ENCODE data around the gene GNB1L.

GNB1L gene

GRCh38 chr22:19744350-19745006, 110.2 kb downstream of the GNB1L start:
- DNase-seq, result no peak

- no peak for DNase-seq
These were observed 111.0 kb downstream of the GNB1L start for GRCh38 chr22:19743651-19744050.

- DNase-seq, result no peak
These were observed 111.6 kb downstream of the GNB1L start for GRCh38 chr22:19743081-19743480.

GRCh38 chr22:19742160-19743066, 112.3 kb downstream of the GNB1L start:
- DNase-seq, result no peak

- no peak for DNase-seq
These were observed 113.6 kb downstream of the GNB1L start for GRCh38 chr22:19741053-19741452.

GRCh38 chr22:19740586-19740985, 114.1 kb downstream of the GNB1L start:
- DNase-seq, result no peak

GRCh38 chr22:19739911-19740449, 114.7 kb downstream of the GNB1L start:
- no peak for DNase-seq

GRCh38 chr22:19739448-19739895, 115.2 kb downstream of the GNB1L start:
- DNase-seq, result no peak

GRCh38 chr22:19738664-19739447, 115.8 kb downstream of the GNB1L start:
- DNase-seq, result no peak

- no peak for DNase-seq
These were observed 116.6 kb downstream of the GNB1L start for GRCh38 chr22:19737846-19738663.

GRCh38 chr22:19735665-19736510, 118.8 kb downstream of the GNB1L start:
- DNase-seq, result no peak

GRCh38 chr22:19734837-19735382, 119.8 kb downstream of the GNB1L start:
- DNase-seq, result no peak

GRCh38 chr22:19734163-19734562, 120.5 kb downstream of the GNB1L start:
- no peak for DNase-seq

- DNase-seq, result no peak
These were observed 120.9 kb downstream of the GNB1L start for GRCh38 chr22:19733755-19734154.
